Gastrocnemius medialis (tissue), 4 donors: Measurements from ENCODE around the gene MAPK8. TPM values are rescaled to one million over a fixed set of nuclear protein-coding genes. Genes with fewer than 3 reads are reported as not detected.

Experiments used
- ATAC-seq, 2 donors: fragments of 150-250 bp; one replicate each; pipeline ENCODE4 v1.9.1; 2016
- DNase-seq, 2 donors: peaks; one replicate each; pipeline ENCODE4 v3.0.0-alpha.2; 2019
- H3K27ac ChIP-seq, 4 donors: fragments of 200-600 bp; sonication (generic); 1 replicate in 1 of 4; 2 replicates in 3 of 4; pipeline ENCODE4 v1.5.1; 2016 to 2018; ENCODE audit warnings: mild to moderate bottlenecking in 2 of 4, moderate library complexity in 1 of 4
- H3K27me3 ChIP-seq, 3 donors: fragments of 200-600 bp; sonication (generic) in 2 of 3; 1 replicate in 1 of 3; 2 replicates in 2 of 3; pipeline versions ENCODE4 v1.5.1 to v1.6.0; 2016 to 2019; ENCODE audit warnings: mild to moderate bottlenecking in 1 of 3, moderate library complexity in 1 of 3
- H3K36me3 ChIP-seq, 2 donors: fragments of 200-600 bp; sonication (generic) in 1 of 2; one replicate each; pipeline ENCODE4 v1.5.1; 2017 to 2018
- H3K4me1 ChIP-seq, 2 donors: fragments of 200-600 bp; sonication (generic) in 1 of 2; one replicate each; pipeline ENCODE4 v1.5.1; 2016 to 2017; ENCODE audit warnings: mild to moderate bottlenecking in 2 of 2
- H3K4me3 ChIP-seq, 4 donors: fragments of 200-600 bp; sonication (generic) in 3 of 4; 1 replicate in 1 of 4; 2 replicates in 3 of 4; pipeline ENCODE4 v1.5.1; 2016 to 2019; ENCODE audit warnings: mild to moderate bottlenecking in 2 of 4
- H3K9me3 ChIP-seq, 3 donors: fragments of 200-600 bp; sonication (generic) in 2 of 3; 1 replicate in 1 of 3; 2 replicates in 2 of 3; pipeline ENCODE4 v1.5.1; 2016 to 2019
- POLR2A ChIP-seq, 2 donors: fragments of 450-650 bp; IDR thresholded peaks; one replicate each; pipeline ENCODE4 v1.6.1; 2017; ENCODE audit warnings: antibody characterized with exemption in 2 of 2, mild to moderate bottlenecking in 2 of 2, moderate library complexity in 2 of 2
- in situ Hi-C, 4 donors: fragments of 200-750 bp; cut with MboI; loops; one replicate each; pipeline versions ENCODE4 v1.15.0 to v1.8.0; 2017; ENCODE audit warnings: low sequenced_read_pairs in 4 of 4
- intact Hi-C: fragments of 100-400 bp; cut with DNase I; formaldehyde crosslinking; loops from one replicate; pipeline ENCODE4 v1.15.1; 2023; ENCODE audit warnings: low total_unique reads
- total RNA-seq, 4 donors: library from RNA; depleted of rRNA; stranded (reverse); fragments of >200 nt; gene quantifications; one replicate each; pipeline versions ENCODE4 v1.1.0 to v1.2.3, GENCODE V29; 2016
- TF ChIP-seq, protein P1 (sequence below), 5 experiments: fragments of 450-650 bp in 3 of 5; fragments of 200-600 bp in 2 of 5; sonication (generic) in 2 of 5; IDR thresholded peaks in 4 of 5; conservative IDR thresholded peaks in 1 of 5; 1 replicate in 4 of 5; 2 replicates in 1 of 5; pipeline ENCODE4 v1.5.1; 2016 to 2019; ENCODE audit warnings: antibody characterized with exemption in 5 of 5, mild to moderate bottlenecking in 3 of 5, moderate library complexity in 3 of 5

Gene MAPK8
- total RNA-seq, 4 donors from 2014 or later: 25.6 to 52.1 (median 35.4) TPM

- no peak for ATAC-seq
- no peak for DNase-seq
- Histone ChIP-seq H3K4me1 (no peaks in the 10 kb centered on the region), H3K36me3 (no peaks in the 10 kb centered on the region), H3K4me3 (no peak overlapping the region), H3K27me3 (no peaks in the 10 kb centered on the region), H3K9me3 (no peaks in the 10 kb centered on the region), H3K27ac (no peak overlapping the region)
- TF ChIP-seq POLR2A (IDR thresholded peaks at IDR 0.05): no peak
- TF ChIP-seq, protein P1, sequence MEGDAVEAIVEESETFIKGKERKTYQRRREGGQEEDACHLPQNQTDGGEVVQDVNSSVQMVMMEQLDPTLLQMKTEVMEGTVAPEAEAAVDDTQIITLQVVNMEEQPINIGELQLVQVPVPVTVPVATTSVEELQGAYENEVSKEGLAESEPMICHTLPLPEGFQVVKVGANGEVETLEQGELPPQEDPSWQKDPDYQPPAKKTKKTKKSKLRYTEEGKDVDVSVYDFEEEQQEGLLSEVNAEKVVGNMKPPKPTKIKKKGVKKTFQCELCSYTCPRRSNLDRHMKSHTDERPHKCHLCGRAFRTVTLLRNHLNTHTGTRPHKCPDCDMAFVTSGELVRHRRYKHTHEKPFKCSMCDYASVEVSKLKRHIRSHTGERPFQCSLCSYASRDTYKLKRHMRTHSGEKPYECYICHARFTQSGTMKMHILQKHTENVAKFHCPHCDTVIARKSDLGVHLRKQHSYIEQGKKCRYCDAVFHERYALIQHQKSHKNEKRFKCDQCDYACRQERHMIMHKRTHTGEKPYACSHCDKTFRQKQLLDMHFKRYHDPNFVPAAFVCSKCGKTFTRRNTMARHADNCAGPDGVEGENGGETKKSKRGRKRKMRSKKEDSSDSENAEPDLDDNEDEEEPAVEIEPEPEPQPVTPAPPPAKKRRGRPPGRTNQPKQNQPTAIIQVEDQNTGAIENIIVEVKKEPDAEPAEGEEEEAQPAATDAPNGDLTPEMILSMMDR (IDR thresholded peaks at IDR 0.05 in 4 of 5, conservative IDR thresholded peaks at IDR 0.05 in 1 of 5): no peak
- intact Hi-C loops (no loop called here), in situ Hi-C loops (no loop called here)
Observed at GRCh38 chr10:48296576-48297098, 9.8 kb upstream of the MAPK8 start.

- DNase-seq (no peak), ATAC-seq (no peak)
- Histone ChIP-seq H3K27me3 (no peaks in the 10 kb centered on the region), H3K9me3 (no peaks in the 10 kb centered on the region), H3K27ac (no peak overlapping the region), H3K36me3 (no peaks in the 10 kb centered on the region), H3K4me3 (no peak overlapping the region), H3K4me1 (no peaks in the 10 kb centered on the region)
- in situ Hi-C loops: no loop called here
- TF ChIP-seq, protein P1 (IDR thresholded peaks at IDR 0.05 in 4 of 5, conservative IDR thresholded peaks at IDR 0.05 in 1 of 5): no peak
- no peak for TF ChIP-seq POLR2A (IDR thresholded peaks at IDR 0.05)
- intact Hi-C loops: no loop called here
Observed at GRCh38 chr10:48299066-48299465, 7.4 kb upstream of the MAPK8 start.

GRCh38 chr10:48299692-48300091, 6.8 kb upstream of the MAPK8 start:
- H3K27me3 ChIP-seq: no peaks in the 10 kb centered on the region
- in situ Hi-C loops (no loop called here), intact Hi-C loops (no loop called here)
- no peaks in the 10 kb centered on the region for H3K4me1 ChIP-seq
- DNase-seq (no peak), ATAC-seq (no peak)
- no peak overlapping the region for H3K4me3 ChIP-seq
- H3K9me3 ChIP-seq: no peaks in the 10 kb centered on the region
- TF ChIP-seq, protein P1 (IDR thresholded peaks at IDR 0.05 in 4 of 5, conservative IDR thresholded peaks at IDR 0.05 in 1 of 5): no peak
- no peak for TF ChIP-seq POLR2A (IDR thresholded peaks at IDR 0.05)
- no peaks in the 10 kb centered on the region for H3K36me3 ChIP-seq
- H3K27ac ChIP-seq: no peak overlapping the region

GRCh38 chr10:48300556-48300955, 5.9 kb upstream of the MAPK8 start:
- intact Hi-C loops: no loop called here
- H3K27ac ChIP-seq: no peak overlapping the region
- in situ Hi-C loops: no loop called here

More at GRCh38 chr10:48300556-48300955, 5.9 kb upstream of the MAPK8 start:
- Histone ChIP-seq H3K27me3 (no peaks in the 10 kb centered on the region), H3K36me3 (no peaks in the 10 kb centered on the region), H3K4me1 (no peaks in the 10 kb centered on the region), H3K4me3 (no peak overlapping the region), H3K9me3 (no peaks in the 10 kb centered on the region)
- ATAC-seq: no peak
- DNase-seq: no peak
- TF ChIP-seq, protein P1 (IDR thresholded peaks at IDR 0.05 in 4 of 5, conservative IDR thresholded peaks at IDR 0.05 in 1 of 5): no peak
- TF ChIP-seq POLR2A (IDR thresholded peaks at IDR 0.05): no peak
